Measurements from ENCODE around the gene RANBP9. TPM values are rescaled to one million over a fixed set of nuclear protein-coding genes. Genes with fewer than 3 reads are reported as not detected.
A peak's percentile ranks its signal among the peaks of the same experiment; 100 is the strongest.

The RANBP9 gene
- total and polyA plus RNA-seq, 2 of the 13 experiments (the other 11 are each of a cell fraction or from before 2014, with no cell fraction given), result 26.6 to 30.6 TPM

- TF ChIP-seq, protein P1, sequence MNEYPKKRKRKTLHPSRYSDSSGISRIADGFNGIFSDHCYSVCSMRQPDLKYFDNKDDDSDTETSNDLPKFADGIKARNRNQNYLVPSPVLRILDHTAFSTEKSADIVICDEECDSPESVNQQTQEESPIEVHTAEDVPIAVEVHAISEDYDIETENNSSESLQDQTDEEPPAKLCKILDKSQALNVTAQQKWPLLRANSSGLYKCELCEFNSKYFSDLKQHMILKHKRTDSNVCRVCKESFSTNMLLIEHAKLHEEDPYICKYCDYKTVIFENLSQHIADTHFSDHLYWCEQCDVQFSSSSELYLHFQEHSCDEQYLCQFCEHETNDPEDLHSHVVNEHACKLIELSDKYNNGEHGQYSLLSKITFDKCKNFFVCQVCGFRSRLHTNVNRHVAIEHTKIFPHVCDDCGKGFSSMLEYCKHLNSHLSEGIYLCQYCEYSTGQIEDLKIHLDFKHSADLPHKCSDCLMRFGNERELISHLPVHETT (CRISPR knock-in tag; conservative IDR thresholded peaks at IDR 0.05), result no peak
- TF ChIP-seq CEBPG (CRISPR knock-in tag; IDR thresholded peaks at IDR 0.05) (peak; percentile 62; the same call in 1 of the 2 replicates), BORCS8-MEF2B (CRISPR knock-in tag; IDR thresholded peaks at IDR 0.05) (no peak), ATF5 (CRISPR knock-in tag; IDR thresholded peaks at IDR 0.05; ENCODE audit: low read depth) (no peak), ZNF280B (CRISPR knock-in tag; IDR thresholded peaks at IDR 0.05; ENCODE audit: borderline replicate concordance) (no peak), AGO2 (optimal IDR thresholded peaks at IDR 0.05; ENCODE audit: low read depth, low read length) (no peak), ZFX (CRISPR knock-in tag; IDR thresholded peaks at IDR 0.05; ENCODE audit: low read depth) (no peak), ZNF761 (CRISPR knock-in tag; conservative IDR thresholded peaks at IDR 0.05) (no peak), ZNF589 (CRISPR knock-in tag; conservative IDR thresholded peaks at IDR 0.05) (0 out of 2 replicates have a peak, but pooled peaks have one; percentile 35), DNMT3B (CRISPR knock-in tag; conservative IDR thresholded peaks at IDR 0.05) (peak; percentile 71), ZSCAN31 (CRISPR knock-in tag; IDR thresholded peaks at IDR 0.05; ENCODE audit: low read depth) (no peak), NFIB (CRISPR knock-in tag; IDR thresholded peaks at IDR 0.05; ENCODE audit: borderline replicate concordance) (no peak), ZNF430 (CRISPR knock-in tag; IDR thresholded peaks at IDR 0.05) (no peak), TARDBP (CRISPR knock-in tag; IDR thresholded peaks at IDR 0.05) (no peak), DRAP1 (CRISPR knock-in tag; IDR thresholded peaks at IDR 0.05) (no peak), XBP1 (CRISPR knock-in tag; IDR thresholded peaks at IDR 0.05) (no peak), ZNF513 (CRISPR knock-in tag; conservative IDR thresholded peaks at IDR 0.05) (no peak)
- TF ChIP-seq, protein P2, sequence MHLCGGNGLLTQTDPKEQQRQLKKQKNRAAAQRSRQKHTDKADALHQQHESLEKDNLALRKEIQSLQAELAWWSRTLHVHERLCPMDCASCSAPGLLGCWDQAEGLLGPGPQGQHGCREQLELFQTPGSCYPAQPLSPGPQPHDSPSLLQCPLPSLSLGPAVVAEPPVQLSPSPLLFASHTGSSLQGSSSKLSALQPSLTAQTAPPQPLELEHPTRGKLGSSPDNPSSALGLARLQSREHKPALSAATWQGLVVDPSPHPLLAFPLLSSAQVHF (CRISPR knock-in tag; IDR thresholded peaks at IDR 0.05), result no peak
- TF ChIP-seq, protein P3, sequence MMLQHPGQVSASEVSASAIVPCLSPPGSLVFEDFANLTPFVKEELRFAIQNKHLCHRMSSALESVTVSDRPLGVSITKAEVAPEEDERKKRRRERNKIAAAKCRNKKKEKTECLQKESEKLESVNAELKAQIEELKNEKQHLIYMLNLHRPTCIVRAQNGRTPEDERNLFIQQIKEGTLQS (CRISPR knock-in tag; IDR thresholded peaks at IDR 0.05), result peak; percentile 50; the same call in 1 of the 2 replicates
- TF ChIP-seq, protein P4, sequence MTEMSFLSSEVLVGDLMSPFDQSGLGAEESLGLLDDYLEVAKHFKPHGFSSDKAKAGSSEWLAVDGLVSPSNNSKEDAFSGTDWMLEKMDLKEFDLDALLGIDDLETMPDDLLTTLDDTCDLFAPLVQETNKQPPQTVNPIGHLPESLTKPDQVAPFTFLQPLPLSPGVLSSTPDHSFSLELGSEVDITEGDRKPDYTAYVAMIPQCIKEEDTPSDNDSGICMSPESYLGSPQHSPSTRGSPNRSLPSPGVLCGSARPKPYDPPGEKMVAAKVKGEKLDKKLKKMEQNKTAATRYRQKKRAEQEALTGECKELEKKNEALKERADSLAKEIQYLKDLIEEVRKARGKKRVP (CRISPR knock-in tag; IDR thresholded peaks at IDR 0.05), result peak in 1 of 2 experiments; percentile 92; a peak in 2 of 4 replicates
- TF ChIP-seq, protein P5, sequence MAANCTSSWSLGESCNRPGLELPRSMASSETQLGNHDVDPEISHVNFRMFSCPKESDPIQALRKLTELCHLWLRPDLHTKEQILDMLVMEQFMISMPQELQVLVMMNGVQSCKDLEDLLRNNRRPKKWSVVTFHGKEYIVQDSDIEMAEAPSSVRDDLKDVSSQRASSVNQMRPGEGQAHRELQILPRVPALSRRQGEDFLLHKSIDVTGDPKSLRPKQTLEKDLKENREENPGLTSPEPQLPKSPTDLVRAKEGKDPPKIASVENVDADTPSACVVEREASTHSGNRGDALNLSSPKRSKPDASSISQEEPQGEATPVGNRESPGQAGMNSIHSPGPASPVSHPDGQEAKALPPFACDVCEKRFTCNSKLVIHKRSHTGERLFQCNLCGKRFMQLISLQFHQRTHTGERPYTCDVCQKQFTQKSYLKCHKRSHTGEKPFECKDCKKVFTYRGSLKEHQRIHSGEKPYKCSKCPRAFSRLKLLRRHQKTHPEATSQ (CRISPR knock-in tag; IDR thresholded peaks at IDR 0.05; ENCODE audit: borderline replicate concordance), result no peak
Measured at GRCh38 chr6:13715444-13715883, 3.8 kb upstream of the RANBP9 start (continued).
